ENCODE data around the gene AGK.

DNA sequence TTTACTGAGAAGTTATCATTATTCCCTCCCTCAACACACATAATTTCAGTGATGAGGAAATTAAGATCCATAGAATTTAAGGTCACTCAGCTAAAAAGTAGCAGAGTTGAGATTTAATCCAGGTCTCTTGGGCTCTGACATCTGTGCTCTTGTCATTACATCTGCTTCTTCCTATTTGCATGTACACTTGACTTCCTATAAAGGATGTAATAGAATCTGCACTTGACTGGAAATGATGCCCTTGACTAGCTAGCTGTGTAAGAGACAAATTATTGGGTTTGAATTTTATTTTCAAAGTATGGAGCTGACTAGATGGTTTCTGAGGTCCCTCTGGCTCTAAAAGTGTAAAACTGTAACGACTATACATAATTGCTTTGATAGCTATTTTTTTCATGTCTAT lies 59.5 kb downstream of the AGK start:
- TF ChIP-seq SPI1 (IDR thresholded peaks at IDR 0.05; ENCODE audit: borderline replicate concordance, low read depth): no peak
- TF ChIP-seq, protein P1, sequence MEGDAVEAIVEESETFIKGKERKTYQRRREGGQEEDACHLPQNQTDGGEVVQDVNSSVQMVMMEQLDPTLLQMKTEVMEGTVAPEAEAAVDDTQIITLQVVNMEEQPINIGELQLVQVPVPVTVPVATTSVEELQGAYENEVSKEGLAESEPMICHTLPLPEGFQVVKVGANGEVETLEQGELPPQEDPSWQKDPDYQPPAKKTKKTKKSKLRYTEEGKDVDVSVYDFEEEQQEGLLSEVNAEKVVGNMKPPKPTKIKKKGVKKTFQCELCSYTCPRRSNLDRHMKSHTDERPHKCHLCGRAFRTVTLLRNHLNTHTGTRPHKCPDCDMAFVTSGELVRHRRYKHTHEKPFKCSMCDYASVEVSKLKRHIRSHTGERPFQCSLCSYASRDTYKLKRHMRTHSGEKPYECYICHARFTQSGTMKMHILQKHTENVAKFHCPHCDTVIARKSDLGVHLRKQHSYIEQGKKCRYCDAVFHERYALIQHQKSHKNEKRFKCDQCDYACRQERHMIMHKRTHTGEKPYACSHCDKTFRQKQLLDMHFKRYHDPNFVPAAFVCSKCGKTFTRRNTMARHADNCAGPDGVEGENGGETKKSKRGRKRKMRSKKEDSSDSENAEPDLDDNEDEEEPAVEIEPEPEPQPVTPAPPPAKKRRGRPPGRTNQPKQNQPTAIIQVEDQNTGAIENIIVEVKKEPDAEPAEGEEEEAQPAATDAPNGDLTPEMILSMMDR (IDR thresholded peaks at IDR 0.05; ENCODE audit: insufficient read depth, low read length): no peak
- TF ChIP-seq POLR2AphosphoS5 (IDR thresholded peaks at IDR 0.05; ENCODE audit: low read depth): no peak
- TF ChIP-seq, protein P2, sequence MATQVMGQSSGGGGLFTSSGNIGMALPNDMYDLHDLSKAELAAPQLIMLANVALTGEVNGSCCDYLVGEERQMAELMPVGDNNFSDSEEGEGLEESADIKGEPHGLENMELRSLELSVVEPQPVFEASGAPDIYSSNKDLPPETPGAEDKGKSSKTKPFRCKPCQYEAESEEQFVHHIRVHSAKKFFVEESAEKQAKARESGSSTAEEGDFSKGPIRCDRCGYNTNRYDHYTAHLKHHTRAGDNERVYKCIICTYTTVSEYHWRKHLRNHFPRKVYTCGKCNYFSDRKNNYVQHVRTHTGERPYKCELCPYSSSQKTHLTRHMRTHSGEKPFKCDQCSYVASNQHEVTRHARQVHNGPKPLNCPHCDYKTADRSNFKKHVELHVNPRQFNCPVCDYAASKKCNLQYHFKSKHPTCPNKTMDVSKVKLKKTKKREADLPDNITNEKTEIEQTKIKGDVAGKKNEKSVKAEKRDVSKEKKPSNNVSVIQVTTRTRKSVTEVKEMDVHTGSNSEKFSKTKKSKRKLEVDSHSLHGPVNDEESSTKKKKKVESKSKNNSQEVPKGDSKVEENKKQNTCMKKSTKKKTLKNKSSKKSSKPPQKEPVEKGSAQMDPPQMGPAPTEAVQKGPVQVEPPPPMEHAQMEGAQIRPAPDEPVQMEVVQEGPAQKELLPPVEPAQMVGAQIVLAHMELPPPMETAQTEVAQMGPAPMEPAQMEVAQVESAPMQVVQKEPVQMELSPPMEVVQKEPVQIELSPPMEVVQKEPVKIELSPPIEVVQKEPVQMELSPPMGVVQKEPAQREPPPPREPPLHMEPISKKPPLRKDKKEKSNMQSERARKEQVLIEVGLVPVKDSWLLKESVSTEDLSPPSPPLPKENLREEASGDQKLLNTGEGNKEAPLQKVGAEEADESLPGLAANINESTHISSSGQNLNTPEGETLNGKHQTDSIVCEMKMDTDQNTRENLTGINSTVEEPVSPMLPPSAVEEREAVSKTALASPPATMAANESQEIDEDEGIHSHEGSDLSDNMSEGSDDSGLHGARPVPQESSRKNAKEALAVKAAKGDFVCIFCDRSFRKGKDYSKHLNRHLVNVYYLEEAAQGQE (IDR thresholded peaks at IDR 0.05; ENCODE audit: insufficient replicate concordance, low read depth): no peak
- TF ChIP-seq GABPA (IDR thresholded peaks at IDR 0.05; ENCODE audit: low read depth): no peak

All from HL-60 (cell line).